GM21390 (cell line): Measurements from ENCODE around the gene RAB6A.
"Not testable (repeated sequence)": the region's sequence is repeated elsewhere in the genome, so short reads cannot be mapped to it uniquely, and the experiment has no call there.

ENCODE experiments used
- ATAC-seq: cut with Tn5 transposase; IDR thresholded peaks from one replicate; pipeline ENCODE4 v1.9.1; 2021; ENCODE audit not compliant: unreplicated experiment

Gene RAB6A

DNA sequence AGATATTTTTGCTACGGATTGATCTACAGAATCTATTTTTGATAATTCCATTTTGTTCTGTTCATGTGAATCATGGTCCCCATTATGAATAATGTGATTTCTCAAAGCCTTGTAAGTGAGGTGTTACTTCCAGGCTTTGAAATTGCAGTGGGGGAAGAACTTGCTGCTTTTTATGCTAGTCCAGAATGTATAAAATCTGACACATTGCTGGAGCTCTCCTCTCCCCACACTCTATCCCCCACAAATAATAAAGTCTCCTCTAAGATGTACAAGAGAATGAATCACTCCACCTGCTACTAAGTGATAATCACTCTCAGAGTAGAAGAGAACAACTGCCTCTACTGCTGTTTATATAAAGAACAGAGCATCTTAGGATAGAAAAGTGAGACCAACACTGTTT, 5.9 kb upstream of the RAB6A start:
- no peak for ATAC-seq

DNA sequence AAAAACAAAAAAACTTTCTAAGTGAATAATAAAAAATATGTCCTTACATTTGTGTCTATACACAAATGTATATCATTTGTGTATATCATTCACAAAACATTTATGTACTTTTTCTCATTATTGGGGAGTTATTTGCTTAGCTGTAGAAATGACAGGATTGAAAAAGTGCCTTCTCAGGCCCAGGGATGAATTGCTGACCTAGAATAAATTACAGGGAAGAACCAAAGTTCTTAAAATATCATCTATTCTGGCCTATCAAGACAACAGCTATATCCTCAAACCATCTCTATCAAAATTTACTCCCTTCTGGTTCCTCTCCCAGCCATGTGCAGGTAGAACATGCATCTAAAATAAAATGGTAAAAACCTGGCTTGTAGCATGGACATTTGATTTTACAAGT, 1.9 kb upstream of the RAB6A start:
- ATAC-seq: no peak

DNA sequence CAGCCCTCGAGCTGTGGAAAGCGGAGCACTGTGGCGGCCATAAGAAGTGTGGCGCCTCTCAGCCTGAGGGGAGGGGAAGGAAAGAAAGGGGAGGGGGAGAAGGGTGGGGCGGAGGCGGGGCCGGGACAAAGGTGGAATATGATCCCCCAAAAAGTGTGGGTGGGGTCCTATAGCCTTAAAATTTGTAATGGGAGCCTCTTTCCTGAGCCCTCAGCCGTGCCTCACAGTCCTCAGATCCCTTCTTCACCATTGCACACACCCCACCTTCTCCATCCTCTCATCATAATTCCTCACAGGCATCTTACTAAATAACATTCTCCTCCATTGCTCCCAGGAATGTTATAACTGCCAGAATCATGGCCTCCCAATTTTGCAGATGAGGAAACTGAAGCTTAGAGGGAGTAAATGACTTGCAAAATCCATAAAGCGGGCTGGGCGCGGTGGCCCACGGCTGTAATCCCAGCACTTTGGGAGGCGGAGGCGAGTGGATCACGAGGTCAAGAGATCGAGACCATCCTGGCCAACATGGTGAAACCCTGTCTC, 600 bp upstream of the RAB6A start:
- ATAC-seq: no peak

DNA sequence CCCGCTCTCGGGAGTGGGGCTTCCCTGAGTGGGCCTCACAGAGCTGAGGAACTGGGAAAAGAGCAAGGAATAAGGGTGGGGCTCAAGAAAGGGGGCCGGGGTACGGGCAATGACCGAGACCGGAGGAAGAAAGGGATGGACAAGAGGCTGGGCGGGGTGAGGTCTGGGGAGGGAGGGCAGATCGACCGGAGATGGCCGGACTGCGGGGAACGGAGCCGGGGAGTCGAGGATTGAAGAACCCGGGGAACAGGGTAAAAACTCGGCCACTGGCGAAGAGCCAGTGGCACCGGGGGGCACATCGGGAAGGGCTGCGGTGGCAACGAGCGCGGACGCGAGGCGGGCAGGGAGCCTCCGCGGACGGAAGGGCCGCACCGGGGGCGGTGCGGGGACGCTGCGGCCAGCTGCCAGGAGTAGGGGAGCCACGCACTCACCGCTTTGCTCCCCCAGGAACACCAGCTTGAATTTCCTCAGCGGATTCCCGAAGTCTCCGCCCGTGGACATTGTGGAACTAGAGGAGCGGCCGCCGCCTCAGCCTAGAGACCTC, 667 bp downstream of the RAB6A start:
- peak; percentile 8 for ATAC-seq

DNA sequence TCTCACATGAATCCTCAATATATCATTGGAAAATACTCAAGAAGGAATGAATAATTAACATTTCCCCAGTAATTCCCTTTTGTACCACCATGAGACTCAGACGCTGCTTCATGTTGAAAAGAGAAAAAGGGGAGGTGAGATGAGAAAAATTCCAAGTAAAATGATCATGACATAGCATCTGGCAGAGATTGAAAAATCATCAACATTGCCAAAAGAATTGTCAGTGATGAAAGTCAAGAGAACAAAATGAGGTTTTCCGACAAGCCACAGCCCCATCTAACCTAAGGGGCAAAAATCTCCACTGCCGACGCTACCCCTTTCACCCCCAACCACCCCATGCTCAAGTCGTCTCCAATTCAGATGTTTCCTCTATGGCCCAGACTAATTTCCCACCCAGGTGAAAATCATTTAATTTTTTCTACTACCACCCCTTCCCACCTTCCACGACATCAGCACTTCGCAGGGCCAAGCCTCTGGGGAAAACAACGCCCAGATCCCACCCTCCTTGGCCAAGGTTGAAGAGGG, 1.2 kb downstream of the RAB6A start:
- ATAC-seq: no peak

DNA sequence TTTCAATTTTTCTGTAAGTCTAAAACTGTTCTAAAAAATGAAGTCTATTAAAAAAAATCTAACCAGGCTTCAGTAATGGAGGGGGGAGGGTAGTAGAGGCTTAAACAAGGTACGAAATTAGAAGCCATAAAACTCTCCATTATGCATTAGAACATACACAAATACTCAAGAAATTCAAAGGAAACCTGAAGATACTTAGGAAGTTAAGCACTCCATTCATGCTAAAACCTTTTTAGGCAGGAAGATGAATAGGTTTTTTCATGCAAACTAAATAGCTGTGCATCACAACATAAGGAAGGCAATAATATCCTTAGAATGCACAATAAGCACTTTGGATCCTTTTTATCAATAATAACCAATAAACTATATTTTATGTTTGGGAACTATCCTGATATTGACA, 2.4 kb downstream of the RAB6A start:
- ATAC-seq: no peak

DNA sequence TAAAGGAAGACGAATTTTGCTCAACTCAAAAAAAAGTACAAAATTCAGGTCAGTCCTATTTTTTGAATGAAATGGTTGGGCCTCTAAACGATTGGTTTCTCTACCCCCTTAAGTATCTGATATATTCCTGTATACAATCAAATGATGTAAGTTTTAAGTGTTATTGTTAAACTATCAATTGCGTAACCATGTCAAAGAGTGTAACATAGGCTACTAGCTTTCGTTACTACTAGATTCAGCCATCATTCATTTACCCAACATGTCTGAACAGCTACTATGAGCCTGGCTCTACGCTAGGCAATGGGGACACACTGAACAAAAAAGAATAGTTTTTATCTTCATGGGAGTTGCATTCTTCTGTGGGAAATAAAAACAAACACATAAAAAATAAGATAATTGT, 3.3 kb downstream of the RAB6A start:
- no peak for ATAC-seq

DNA sequence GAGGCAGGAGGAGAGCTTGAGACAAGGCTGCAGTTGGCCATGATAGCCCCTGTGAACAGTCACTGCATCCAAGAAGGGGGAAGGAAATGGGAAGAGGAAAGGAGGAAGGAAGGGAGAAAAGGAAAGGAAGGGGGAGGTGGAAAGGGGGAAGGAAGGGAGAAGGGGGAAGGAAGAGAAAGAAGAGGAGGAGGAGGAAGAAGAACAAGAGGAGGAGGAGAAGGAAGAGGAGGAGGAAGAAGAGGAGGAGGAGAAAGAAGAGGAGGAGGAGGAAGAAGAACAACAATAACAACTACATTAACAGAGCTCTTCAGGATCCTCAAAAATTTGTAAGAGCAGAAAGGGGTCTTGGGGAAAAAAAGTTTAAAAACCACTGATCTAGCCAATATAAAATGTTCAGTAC, 5.2 kb downstream of the RAB6A start:
- no peak for ATAC-seq

DNA sequence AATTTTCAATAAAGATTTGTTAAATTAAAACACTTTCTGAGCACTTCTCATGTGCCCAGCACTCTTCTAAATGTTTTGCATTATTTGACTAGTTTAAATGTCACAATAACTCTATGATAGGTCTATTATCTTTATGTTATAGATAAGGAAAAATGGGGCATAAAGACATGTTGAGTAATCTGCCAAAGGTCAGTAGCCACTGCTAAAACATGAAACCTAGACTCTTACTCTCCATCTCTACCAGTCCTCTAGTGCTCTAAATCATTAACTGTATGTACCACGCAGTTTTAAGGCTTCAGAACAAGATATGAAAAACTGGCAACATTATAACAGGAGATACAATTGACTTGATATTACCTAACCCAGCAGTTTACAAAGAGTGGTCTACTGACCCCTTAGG, 6.9 kb downstream of the RAB6A start:
- ATAC-seq: no peak

DNA sequence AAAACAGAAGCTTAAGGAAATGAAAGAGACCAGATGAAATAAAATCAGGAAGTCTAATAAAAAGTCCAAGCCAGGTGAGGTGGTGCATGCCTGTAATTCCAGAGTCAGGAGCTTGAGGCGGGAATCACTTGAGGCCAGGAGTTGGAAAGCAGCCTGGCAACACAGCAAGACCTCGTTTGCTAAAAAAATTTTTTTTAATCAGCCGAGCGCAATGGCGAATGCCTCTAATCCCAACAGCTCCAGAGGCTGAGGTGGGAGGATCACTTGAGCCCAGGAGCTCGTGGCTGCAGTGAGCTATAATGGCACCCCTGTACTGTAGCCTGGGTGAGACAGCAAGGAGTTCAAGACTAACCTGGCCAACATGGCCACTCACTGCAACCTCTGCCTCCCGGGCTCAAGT, 8.0 kb downstream of the RAB6A start:
- ATAC-seq: no peak

DNA sequence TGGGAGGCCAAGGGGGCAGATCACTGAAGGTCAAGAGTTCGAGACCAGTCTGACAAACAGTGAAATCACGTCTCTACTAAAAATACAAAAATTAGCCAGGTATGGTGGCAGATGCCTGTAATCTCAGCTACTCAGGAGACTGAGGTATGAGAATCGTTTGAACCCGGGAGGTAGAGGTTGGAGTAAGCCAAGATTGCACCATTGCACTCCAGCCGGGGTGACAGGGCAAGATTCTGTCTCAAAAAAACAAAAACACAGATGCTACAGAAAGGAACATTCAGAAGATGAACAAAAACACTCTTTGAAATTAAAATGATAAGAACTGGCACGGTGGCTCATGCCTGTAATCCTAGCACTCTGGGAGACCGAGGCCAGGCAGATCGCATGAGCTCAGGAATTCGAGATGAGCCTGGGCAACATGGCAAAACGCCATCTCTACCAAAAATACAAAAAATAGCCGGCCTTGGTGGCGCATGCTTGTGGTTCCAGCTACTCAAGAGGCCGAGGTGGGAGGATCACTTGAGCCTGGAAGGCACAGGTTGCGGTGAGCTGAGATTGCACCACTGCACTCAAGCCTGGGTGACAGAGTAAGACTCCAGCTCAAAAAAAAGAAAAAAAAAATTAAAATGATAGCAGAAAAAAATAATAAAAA, 8.5 kb downstream of the RAB6A start:
- ATAC-seq: no peak

DNA sequence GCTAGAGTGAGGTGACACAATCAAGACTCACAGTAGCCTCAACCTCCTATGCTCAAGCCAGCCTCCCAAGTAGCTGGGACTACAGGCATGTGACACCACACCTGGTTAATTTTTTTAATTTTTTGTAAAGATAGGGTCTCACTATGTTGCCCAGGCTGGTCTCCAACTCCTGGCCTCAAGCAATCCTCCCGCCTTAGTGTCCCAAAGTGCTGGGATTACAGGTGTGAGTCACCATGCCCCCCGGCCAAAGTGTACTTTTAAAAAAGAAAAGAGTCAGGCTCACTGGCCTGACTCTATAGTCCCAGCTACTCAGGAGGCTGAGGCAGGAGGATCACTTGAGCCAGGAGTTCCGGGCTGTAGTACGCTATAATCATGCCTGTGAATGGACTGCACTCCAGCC, 10.0 kb downstream of the RAB6A start:
- not testable (repeated sequence) for ATAC-seq

DNA sequence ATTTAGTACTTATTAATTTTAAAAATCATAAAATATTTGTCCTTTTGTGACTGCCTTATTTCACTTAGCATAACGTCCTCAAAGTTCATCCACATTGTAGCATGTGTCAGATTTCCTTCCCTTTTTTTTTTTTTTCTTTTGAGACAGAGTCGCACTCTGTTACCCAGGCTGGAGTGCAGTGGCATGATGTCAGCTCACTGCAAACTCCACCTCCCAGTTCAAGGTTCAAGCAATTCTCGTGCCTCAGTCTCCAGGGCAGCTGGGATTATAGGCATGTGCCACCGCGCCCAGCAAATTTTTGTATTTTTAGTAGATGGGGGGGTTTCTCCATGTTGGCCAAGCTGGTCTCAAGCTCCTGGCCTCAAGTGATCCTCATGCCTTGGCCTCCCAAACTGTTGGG, 10.6 kb downstream of the RAB6A start:
- ATAC-seq: no peak

DNA sequence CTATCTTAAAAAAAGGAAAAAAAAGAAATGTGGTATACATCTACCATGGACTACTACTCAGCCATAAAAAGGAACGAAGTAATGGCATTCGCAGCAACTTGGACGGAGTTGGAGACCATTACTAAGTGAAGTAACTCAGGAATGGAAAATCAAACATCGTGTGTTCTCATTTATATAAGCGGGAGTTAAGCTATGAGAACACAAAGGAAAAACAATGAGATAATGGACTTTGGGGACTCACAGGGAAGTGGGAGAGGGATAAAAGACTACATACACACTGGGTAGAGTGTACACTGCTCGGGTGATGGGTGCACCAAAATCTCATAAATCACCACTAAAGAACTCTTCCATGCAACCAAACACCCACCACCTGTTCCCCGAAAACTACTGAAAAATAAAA, 11.8 kb downstream of the RAB6A start:
- no peak for ATAC-seq

DNA sequence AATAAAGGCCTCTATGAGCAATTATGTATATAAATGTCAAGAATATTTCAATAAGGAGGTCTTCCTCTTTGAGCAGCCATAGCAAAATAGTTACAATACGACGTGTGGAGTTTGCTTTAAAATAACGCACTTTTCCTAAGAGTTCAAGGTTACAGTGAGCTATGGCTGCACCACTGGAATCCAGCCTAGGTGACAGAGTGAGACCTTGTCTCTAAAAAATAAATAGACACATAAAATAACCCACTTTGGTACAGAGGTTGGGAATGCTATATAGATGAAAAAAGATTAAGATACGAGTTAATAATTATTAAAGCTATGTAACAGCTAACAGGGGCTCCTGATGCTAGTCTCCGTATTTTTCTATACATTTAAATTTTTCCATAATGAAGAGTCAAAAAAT, 12.6 kb downstream of the RAB6A start:
- ATAC-seq: no peak

DNA sequence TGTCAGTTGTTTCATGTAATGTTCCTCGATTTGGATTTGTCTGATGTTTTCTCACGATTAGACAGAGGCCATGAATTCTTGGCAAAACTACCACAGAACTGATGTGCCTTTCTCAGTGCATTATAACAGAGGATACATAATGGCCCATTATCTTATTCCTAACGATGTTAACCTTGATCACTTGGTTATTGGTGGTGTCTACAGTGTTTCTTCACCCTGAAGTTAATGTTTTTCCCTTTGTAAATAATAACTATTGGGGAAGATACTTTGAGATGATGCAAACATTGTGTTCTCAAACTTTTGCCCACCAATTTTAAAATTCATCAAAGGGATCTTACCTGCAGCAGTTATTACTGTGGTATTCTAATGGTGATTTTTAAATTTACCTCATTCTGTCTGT, 13.1 kb downstream of the RAB6A start:
- no peak for ATAC-seq

DNA sequence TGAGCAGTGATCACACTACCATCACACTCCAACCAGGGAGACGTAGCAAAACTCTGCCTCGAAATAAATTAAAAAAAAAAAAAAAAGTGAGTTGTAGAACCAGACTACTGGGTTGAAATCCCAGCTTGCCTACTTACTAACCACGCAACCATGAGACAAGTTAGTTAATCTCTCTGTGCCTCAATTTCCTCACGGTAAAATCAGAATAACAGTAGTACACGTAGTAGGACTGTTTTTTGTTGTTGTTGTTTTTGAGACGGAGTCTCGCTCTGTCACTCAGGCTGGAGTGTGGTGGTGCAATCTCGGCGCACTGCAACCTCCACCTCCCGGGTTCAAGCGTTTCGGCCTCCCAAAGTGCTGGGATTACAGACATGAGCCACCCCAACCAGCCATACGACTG, 14.2 kb downstream of the RAB6A start:
- ATAC-seq: no peak

DNA sequence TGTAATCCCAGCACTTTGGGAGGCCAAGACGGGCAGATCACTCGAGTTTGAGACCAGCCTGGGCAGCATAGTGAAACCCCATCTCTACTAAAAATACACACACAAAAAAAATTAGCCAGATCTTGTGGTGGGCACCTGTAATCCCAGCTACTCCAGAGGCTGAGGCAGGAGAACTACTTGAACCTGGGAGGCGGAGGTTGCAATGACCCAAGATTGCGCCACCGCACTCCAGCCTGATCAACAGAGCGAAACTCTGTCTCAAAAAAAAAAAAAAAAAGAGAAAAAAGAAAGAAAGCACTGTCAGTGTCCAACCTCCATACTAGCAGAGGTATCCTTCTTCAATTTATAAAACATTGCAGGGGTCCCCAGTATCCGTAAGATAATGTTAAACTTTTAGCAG, 17.8 kb downstream of the RAB6A start:
- no peak for ATAC-seq

DNA sequence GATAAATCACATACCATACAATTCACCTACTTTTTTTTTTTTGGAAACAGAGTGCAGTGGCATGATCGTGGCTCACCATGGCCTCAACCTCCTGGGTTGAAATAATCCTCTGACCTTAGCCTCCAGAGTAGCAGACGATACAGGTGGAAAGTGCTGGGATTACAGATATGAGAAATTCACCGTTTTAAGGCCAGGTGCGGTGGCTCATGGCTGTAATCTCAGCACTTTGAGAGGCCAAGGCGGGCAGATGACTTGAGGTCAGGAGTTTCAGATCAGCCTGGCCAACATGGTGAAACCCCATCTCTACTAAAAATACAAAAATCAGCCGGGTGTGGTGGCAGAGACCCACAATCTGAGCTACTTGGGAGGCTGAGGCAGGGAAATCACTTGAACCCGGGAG, 24.9 kb downstream of the RAB6A start:
- ATAC-seq: not testable (repeated sequence)

DNA sequence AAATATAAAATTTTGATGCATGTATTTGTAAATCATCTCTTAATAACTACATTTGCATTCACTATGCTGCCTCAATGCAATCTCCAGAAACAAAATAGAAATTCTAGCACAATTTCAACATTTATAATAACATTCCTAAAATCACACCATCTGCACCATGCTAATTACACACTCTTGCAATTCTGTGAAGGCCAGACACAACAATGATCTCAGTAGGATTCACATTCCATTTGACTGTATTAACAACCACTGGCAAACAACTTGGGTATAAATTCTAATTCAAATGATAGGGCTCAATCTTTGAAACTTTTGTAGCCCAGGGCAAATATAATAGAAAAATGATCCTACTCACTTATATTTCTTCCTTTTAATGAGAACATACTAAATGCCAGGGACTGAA, 25.9 kb downstream of the RAB6A start:
- ATAC-seq: no peak

DNA sequence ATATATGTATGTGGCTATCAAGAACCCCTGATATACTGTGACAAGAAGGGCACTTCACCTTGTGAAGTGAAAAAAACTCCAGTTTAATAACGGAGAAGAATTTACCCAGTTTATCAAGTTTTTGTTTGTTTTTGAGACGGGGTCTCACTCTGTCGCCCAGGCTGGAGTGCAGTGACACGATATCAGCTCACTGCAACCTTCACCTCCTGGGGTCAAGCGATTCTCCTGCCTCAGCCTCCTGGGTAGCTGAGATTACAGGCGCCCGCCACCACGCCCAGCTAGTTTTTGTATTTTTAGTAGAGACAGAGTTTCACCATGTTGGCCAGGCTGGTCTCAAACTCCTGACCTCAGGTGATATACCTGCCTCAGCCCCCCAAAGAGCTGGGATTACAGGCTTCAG, 26.9 kb downstream of the RAB6A start:
- ATAC-seq: not testable (repeated sequence)

DNA sequence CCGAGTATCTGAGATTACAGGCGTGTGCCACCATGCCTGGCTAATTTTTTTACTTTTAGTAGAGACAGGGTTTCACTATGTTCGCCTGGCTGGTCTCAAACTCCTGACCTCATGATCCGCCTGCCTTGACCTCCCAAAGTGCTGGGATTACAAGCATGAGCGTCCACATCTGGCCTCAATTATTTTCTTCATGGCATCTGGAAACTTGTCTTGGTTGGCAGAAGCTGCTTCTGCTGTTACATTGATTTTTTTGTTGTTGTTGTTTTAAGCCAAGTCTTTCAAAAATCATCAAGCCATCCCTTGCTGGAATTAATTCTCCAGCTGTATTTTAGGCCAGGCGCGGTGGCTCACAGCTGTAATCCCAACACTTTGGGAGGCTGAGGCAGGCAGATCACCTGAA, 27.9 kb downstream of the RAB6A start:
- not testable (repeated sequence) for ATAC-seq
